Memory B cell (primary cell): ENCODE measurements around the gene POP4.

Source experiments
- ATAC-seq: fragments of 150-1000 bp; cut with Tn5 transposase; 2 replicates; pipeline ENCODE4 v1.10.0; 2021; ENCODE audit warnings: low read depth, mild to moderate bottlenecking, moderate library complexity
- DNase-seq, 2 donors: peaks; one replicate each; pipeline ENCODE4 v3.0.0; 2022; ENCODE audit warnings: low spot score in 2 of 2
- H3K27ac Mint-ChIP-seq: one replicate; pipeline ENCODE4 v1.8.0; 2022; ENCODE audit warnings: mild to moderate bottlenecking, moderate library complexity, mixed read lengths
- H3K27me3 Mint-ChIP-seq: one replicate; pipeline ENCODE4 v1.8.0; 2022; ENCODE audit warnings: mixed read lengths
- H3K36me3 Mint-ChIP-seq: one replicate; pipeline ENCODE4 v1.8.0; 2022; ENCODE audit warnings: mild to moderate bottlenecking, mixed read lengths
- H3K4me1 Mint-ChIP-seq: one replicate; pipeline ENCODE4 v1.8.0; 2022; ENCODE audit warnings: mixed read lengths
- H3K4me3 Mint-ChIP-seq: one replicate; pipeline ENCODE4 v1.8.0; 2022; ENCODE audit warnings: mild to moderate bottlenecking, moderate library complexity, mixed read lengths
- H3K9me3 Mint-ChIP-seq: one replicate; pipeline ENCODE4 v1.8.0; 2022; ENCODE audit warnings: mixed read lengths

Gene POP4

DNA sequence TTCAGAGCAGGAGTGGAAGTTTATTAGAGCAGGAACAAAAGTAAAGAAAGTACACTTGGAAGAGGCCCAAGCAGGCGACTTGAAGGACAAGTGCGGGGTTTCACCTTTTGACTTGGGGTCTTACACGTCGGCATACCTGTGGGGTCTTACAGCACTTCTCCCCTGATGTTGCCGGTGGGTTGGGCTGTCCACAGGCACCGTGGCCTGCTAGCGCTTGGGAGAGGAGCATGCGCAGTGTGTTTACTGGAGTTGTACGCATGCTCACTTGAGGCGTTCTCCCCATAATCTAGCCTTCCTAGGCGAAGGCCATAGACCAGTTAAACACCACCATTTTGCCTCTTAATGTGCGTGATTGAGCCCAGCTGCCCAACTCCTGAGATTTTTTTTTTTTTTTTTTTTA is 34.1 kb downstream of the POP4 start:
- DNase-seq (no peak), ATAC-seq (no peak)
- Mint-ChIP-seq H3K9me3 (no peaks in the 10 kb centered on the region), H3K4me3 (no peak overlapping the region), H3K4me1 (no peaks in the 10 kb centered on the region), H3K27ac (no peak overlapping the region), H3K36me3 (no peaks in the 10 kb centered on the region), H3K27me3 (peaks cover 4% of the 10 kb centered on the region)

DNA sequence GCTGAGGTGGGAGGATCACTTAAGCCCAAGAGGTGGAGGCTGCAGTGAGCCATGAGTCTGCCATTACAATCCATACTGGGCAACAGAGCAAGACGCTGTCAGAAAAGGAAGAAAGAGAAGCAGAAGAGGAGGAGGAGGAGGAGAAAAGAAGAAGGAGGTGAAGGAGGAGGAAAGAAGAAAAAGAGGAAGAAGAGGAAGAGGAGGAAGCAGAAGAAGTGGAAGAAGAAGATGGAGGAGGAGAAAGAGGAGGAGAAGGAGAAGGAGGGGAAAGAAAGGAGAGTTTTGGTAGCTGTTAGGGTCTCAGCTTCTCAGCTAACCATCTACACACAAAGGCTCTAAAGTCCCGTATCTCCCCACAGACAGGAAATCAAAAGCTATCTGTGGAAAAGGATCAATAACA is 35.5 kb downstream of the POP4 start:
- H3K27ac Mint-ChIP-seq, result no peak overlapping the region
- no peak overlapping the region for H3K4me3 Mint-ChIP-seq
- peaks cover 6% of the 10 kb centered on the region for H3K27me3 Mint-ChIP-seq
- H3K9me3 Mint-ChIP-seq, result no peaks in the 10 kb centered on the region
- H3K36me3 Mint-ChIP-seq, result no peaks in the 10 kb centered on the region
- no peaks in the 10 kb centered on the region for H3K4me1 Mint-ChIP-seq
- DNase-seq (no peak), ATAC-seq (no peak)

DNA sequence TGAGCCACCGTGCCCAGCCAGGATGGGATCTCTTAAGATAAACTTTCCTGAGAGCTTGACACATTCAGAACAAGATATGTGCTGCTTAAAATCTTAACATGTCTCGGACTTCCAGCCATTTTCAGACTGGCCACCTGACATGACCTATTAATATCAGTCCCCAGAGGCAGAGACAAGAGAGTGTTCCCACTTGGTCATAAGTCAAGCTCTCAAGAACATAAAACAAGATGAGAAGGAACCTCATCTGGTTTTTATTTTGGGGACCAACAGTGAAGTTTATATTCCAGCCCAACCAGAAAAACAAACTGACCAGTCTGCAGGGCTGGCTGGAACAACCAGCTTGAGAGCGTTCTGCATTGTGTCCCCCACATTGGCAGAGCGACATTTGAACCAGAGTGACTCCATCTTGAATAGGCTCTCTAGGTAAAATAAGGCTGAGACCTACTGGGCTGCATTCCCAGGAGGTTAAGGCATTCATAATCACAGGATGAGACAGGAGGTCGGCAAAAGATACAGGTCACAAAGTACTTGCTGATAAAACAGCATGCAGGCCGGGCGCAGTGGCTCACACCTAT is 37.4 kb downstream of the POP4 start:
- Mint-ChIP-seq H3K4me3 (no peak overlapping the region), H3K27ac (peak overlapping the region; percentile 21)

DNA sequence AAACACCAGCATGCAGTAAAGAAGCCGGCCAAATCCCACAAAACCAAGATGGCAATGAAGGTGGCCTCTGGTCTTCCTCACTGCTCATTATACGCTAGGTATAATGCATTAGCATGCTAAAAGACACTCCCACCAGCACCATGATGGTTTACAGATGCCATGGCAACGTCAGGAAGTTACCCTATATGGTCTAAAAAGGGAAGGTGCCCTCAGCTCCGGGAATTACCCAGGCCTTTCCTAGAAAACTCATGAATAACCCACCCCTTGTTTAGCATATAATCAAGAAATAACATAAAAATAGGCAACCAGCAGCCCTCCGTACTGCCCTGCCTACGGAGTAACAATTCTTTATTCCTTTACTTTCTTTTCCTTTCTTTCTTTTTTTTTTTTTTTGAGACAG is 38.1 kb downstream of the POP4 start:
- ATAC-seq (no peak), DNase-seq (no peak)
- Mint-ChIP-seq H3K27me3 (peaks cover 7% of the 10 kb centered on the region), H3K4me3 (no peak overlapping the region), H3K4me1 (no peaks in the 10 kb centered on the region), H3K9me3 (no peaks in the 10 kb centered on the region), H3K36me3 (no peaks in the 10 kb centered on the region), H3K27ac (no peak overlapping the region)

More for the DNA sequence above, 37.4 kb downstream of the POP4 start:
- H3K9me3 Mint-ChIP-seq, result no peaks in the 10 kb centered on the region
- no peak for DNase-seq
- no peak for ATAC-seq
- no peaks in the 10 kb centered on the region for H3K36me3 Mint-ChIP-seq
- H3K27me3 Mint-ChIP-seq, result peaks cover 7% of the 10 kb centered on the region
- H3K4me1 Mint-ChIP-seq, result no peaks in the 10 kb centered on the region

DNA sequence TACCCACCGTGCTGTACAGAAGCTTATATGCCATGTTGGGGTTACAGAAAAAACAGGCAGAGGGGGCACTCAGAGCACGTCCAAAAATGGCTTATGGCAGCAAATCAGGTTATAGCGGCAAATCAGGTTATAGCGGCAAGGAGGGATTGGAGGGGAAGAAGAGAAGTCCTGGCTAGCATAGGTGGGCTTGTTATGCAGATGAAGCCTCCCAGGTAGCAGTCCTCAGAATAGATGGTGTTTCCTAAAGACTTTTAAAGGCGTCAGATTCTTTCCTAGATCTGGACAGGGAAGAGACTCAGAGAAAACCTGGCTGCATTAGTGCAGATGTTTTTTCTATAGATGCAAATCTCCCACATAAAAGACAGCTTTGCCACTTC is 39.4 kb downstream of the POP4 start:
- no peaks in the 10 kb centered on the region for H3K4me1 Mint-ChIP-seq
- peaks cover 7% of the 10 kb centered on the region for H3K27me3 Mint-ChIP-seq
- H3K36me3 Mint-ChIP-seq, result no peaks in the 10 kb centered on the region
- H3K27ac Mint-ChIP-seq, result no peak overlapping the region
- H3K9me3 Mint-ChIP-seq, result no peaks in the 10 kb centered on the region
- H3K4me3 Mint-ChIP-seq, result no peak overlapping the region
- DNase-seq (no peak), ATAC-seq (no peak)

DNA sequence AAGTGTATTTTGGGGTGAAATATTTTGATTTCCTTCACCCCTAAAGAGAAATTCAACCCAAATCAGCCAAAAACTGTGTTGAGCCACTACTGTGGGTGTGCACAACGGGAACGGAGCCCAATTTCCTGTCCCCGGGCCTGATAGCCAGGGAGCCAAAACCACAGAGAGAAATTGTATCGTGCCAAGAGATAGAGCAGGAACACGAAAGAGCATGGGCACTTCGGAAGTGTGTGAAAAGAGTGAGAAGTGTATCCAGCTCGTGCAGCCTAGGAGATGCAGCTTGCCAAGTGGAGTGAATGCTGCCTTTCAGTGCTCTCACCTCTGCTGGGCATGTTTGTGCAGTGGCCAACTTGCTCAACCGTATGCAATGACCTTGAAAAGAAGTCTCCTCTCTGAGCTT is 39.8 kb downstream of the POP4 start:
- no peaks in the 10 kb centered on the region for H3K36me3 Mint-ChIP-seq
- H3K9me3 Mint-ChIP-seq, result no peaks in the 10 kb centered on the region
- no peak overlapping the region for H3K4me3 Mint-ChIP-seq
- no peaks in the 10 kb centered on the region for H3K4me1 Mint-ChIP-seq
- H3K27ac Mint-ChIP-seq, result no peak overlapping the region
- peaks cover 7% of the 10 kb centered on the region for H3K27me3 Mint-ChIP-seq
- ATAC-seq, result no peak
- DNase-seq, result no peak

DNA sequence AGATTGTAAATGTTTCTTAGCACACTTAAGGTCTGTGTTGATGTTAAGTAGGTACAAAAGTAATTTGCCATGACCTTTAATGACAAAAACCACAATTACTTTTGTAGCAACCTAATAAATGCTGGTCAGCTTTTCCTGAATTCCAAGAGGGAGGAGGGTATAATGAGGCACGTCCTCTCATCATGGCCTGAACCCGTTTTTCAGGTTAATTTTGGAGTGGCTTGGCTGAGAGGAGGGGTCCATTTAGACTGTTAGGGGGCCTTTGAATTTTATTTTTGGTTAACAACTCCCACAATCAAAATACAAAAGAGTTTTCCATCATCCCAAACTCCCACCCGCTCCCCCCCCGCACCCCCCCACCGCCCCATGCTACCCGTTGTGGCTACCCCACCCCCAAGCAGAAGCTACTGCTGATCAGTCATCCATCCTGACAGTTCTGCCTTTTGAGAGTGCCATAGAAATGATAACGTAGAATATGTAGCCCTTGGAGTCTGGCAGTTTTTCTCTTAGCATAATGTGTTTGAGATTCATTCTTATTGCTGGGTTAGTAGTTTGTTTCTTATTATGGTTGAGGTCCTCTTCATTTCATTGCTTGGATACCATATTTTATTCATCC is 44.8 kb downstream of the POP4 start:
- Mint-ChIP-seq H3K4me3 (no peak overlapping the region), H3K4me1 (no peaks in the 10 kb centered on the region), H3K36me3 (no peaks in the 10 kb centered on the region), H3K9me3 (no peaks in the 10 kb centered on the region), H3K27ac (no peak overlapping the region), H3K27me3 (peaks cover 6% of the 10 kb centered on the region)
- ATAC-seq, result no peak
- DNase-seq, result no peak

DNA sequence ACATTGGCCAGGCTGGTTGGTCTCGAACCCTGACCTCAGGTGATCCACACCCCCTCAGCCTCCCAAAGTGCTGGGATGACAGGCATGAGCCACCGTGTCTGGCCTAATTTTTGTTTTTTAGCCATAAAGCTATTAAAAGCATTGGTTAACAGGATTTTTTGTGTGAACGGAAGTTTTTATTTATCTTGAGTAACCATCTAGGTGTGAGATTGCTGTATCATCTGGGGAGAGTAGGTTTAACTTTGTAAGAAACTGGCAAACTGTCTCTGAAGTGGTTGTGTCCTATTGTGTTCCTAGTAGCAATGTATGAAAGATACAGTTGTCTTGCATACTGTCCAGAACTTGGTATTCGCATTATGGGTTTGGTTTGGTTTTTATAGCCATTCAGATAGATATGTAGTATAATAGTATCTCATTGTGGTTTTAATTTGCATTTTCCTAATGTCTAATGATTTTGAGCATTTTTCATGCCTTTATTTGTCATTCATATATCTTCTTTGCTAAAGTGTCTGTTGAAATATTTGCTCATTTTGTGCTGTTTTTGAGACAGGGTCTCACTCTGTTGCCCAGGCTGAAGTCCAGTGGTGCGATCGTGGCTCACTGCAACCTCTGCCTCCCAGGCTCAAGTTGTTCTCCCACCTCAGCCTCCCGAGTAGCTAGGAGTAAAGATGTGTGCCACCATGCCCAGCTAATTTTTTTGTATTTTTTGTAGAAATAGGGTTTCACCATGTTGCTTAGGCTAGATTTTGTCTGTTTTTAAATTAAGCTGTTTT is 45.7 kb downstream of the POP4 start:
- no peaks in the 10 kb centered on the region for H3K4me1 Mint-ChIP-seq
- ATAC-seq, result no peak
- H3K36me3 Mint-ChIP-seq, result no peaks in the 10 kb centered on the region
- H3K27me3 Mint-ChIP-seq, result peaks cover 5% of the 10 kb centered on the region
- H3K9me3 Mint-ChIP-seq, result no peaks in the 10 kb centered on the region
- H3K4me3 Mint-ChIP-seq, result no peak overlapping the region
- DNase-seq, result no peak
- H3K27ac Mint-ChIP-seq, result no peak overlapping the region

DNA sequence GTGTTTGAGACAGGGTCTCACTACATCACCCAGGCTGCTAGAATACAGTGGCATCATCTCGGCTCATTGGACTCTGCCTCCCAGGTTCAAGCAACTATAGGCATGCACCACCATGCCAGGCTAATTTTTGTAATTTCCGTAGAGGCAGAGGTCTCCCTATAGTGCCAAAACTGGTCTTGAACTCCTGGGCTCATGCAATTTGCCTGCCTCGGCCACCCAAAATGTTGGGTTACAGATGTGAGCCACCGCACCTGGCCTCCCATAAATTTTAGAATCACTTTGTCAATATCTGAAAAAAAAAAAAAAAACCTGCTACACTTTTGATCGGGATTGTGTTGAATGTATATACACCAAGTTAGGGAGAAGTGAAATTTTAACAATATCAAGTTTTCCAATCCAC is 47.3 kb downstream of the POP4 start:
- Mint-ChIP-seq H3K36me3 (no peaks in the 10 kb centered on the region), H3K9me3 (no peaks in the 10 kb centered on the region), H3K4me3 (no peak overlapping the region), H3K4me1 (no peaks in the 10 kb centered on the region), H3K27me3 (peaks cover 6% of the 10 kb centered on the region), H3K27ac (no peak overlapping the region)
- no peak for ATAC-seq
- DNase-seq, result no peak

DNA sequence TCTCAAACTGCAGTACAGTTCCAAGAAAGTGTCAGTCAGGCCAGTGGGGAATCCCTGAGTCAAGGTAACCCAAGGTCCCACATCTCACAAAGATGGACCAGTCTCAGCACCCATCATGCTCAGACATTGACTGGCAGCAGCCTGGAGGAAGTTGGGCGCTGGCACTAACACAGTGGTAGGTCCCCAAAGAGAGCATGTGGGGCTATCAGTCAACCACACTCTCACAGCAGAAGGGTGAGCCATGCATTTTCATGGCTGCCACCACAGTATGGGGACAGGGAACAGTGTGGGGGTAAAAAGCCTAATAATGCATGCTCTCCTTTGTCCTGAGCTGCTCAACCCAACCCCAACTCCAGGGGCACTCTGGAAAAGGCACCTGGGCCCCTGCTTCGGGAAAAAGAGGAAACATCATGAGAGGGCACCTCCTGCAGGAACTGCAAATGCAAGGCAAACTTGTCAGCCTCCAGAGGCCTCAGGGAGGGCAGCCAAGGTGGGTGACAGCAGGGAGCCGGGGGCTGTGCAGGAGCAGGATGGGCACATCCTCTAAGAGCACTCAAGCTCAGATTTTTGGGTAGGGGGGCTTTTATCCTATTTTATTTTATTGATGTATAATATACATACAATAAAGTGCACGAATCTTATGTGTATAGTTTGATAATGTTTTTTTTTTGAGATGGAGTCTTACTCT is 49.7 kb downstream of the POP4 start:
- Mint-ChIP-seq H3K27ac (no peak overlapping the region), H3K4me1 (no peaks in the 10 kb centered on the region), H3K27me3 (peaks cover 6% of the 10 kb centered on the region), H3K4me3 (no peak overlapping the region), H3K9me3 (no peaks in the 10 kb centered on the region), H3K36me3 (no peaks in the 10 kb centered on the region)
- ATAC-seq, result no peak
- DNase-seq, result no peak

DNA sequence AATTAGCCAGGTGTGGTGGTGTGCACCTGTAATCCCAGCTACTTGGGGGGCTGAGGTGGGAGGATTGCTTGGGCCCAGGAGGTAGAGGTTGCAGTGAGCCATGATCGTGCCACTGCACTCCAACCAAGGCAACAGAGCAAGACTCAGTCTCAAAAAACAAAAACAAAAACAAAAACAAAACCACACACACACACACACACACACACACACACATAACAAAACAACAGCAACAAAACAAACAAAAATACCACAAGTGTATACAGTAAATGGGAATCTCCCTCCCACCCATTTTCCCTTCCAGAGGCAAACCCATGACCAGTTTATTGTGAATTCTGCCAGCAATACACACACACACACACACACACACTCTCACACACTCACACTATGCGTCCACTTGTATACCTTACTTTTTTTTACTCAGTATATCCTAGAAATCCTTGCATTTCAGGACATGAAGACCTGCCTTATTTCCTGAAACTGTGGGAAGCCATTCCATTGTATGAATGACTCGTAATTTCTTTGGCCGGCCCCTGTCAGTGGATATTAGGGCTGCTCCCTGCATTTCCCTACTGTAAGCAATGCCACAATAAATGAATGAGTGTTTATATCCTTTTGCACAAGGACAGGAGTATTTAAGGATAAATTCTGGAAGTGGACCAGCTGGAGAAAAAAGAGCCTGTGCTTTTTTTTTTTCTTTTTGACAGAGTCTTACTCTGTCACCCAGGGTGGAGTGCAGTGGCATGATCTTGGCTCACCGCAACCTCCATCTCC is 52.3 kb downstream of the POP4 start:
- peaks cover 2% of the 10 kb centered on the region for H3K27me3 Mint-ChIP-seq
- no peak overlapping the region for H3K27ac Mint-ChIP-seq
- no peaks in the 10 kb centered on the region for H3K36me3 Mint-ChIP-seq
- DNase-seq (no peak), ATAC-seq (no peak)
- H3K4me1 Mint-ChIP-seq, result no peaks in the 10 kb centered on the region
- no peaks in the 10 kb centered on the region for H3K9me3 Mint-ChIP-seq
- H3K4me3 Mint-ChIP-seq, result no peak overlapping the region

DNA sequence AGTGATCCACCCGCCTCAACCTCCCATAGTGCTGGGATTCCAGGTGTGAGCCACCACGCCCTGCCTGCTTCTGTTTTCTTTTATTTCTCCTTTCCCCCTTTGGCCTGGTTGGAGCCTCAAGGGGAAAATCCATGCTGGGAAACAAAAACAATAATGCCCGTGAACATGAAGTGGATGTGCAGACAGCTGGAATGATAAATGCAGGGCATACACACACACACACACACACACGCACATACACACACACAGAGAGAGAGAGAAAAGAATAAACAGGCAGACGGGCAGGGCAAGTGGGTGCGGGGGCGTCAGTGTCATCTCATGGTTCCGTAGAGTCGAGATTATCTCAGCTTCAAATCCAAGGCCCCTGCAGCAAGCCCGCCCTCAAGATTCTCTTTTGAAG is 54.8 kb downstream of the POP4 start:
- DNase-seq, result no peak
- H3K4me3 Mint-ChIP-seq, result no peak overlapping the region
- no peak overlapping the region for H3K27ac Mint-ChIP-seq

DNA sequence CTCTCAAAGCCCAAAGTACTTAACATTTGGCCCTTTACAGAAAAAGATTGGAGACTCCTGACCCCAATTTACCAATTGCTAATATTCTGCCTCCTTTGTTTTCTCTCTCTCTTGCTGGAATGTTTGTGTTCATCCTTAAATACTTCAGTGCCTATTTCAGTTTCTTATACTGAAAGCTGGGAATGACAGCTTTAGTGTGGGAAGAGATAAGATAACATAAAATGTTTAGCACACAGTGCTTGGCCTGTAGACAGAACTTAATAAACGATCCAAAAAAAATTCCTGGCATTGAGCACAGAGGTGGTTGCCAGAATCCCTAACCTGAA is 56.2 kb downstream of the POP4 start:
- Mint-ChIP-seq H3K36me3 (no peaks in the 10 kb centered on the region), H3K27ac (no peak overlapping the region), H3K4me3 (no peak overlapping the region), H3K9me3 (no peaks in the 10 kb centered on the region), H3K27me3 (no peaks in the 10 kb centered on the region), H3K4me1 (peaks cover 8% of the 10 kb centered on the region)
- ATAC-seq, result no peak
- DNase-seq, result no peak

More for the DNA sequence above, 54.8 kb downstream of the POP4 start:
- peaks cover 2% of the 10 kb centered on the region for H3K27me3 Mint-ChIP-seq
- H3K36me3 Mint-ChIP-seq, result no peaks in the 10 kb centered on the region
- H3K9me3 Mint-ChIP-seq, result no peaks in the 10 kb centered on the region
- no peaks in the 10 kb centered on the region for H3K4me1 Mint-ChIP-seq
- no peak for ATAC-seq
